WERI-Rb-1 (cell line): Measurements from ENCODE around the gene PTPN13.

Experiments used
- DNase-seq: peaks from one replicate; pipeline ENCODE4 v3.0.0-alpha.2; 2020
- H3K27ac ChIP-seq: fragments of 250-450 bp; sonication (Bioruptor Pico); 2 replicates; pipeline ENCODE4 v1.5.1; 2020; ENCODE audit warnings: mild to moderate bottlenecking, moderate library complexity
- H3K27me3 ChIP-seq: fragments of 250-450 bp; sonication (Bioruptor Pico); 2 replicates; pipeline ENCODE4 v1.5.1; 2021; ENCODE audit warnings: mild to moderate bottlenecking, low read depth, moderate library complexity; ENCODE audit not compliant: insufficient read depth, severe bottlenecking
- H3K36me3 ChIP-seq: fragments of 250-450 bp; sonication (Bioruptor Pico); 2 replicates; pipeline ENCODE4 v1.5.1; 2020; ENCODE audit warnings: mild to moderate bottlenecking, moderate library complexity
- H3K4me3 ChIP-seq: 2 replicates; pipeline ENCODE4 v1.5.1; 2011; ENCODE audit warnings: low read depth, mild to moderate bottlenecking, control low read depth, low read length
- H3K9me3 ChIP-seq: fragments of 250-450 bp; sonication (Bioruptor Pico); 2 replicates; pipeline ENCODE4 v1.5.1; 2021; ENCODE audit warnings: mild to moderate bottlenecking, moderate library complexity; ENCODE audit not compliant: severe bottlenecking
- TF ChIP-seq, protein P1 (sequence below): IDR thresholded peaks from 2 replicates; pipeline ENCODE4 v1.5.1; 2011; ENCODE audit warnings: low read depth, mild to moderate bottlenecking, control low read depth, inconsistent platforms, low read length

The PTPN13 gene

GRCh38 chr4:86556791-86557415, 37.2 kb upstream of the PTPN13 start:
- no peaks in the 10 kb centered on the region for H3K36me3 ChIP-seq
- TF ChIP-seq, protein P1, sequence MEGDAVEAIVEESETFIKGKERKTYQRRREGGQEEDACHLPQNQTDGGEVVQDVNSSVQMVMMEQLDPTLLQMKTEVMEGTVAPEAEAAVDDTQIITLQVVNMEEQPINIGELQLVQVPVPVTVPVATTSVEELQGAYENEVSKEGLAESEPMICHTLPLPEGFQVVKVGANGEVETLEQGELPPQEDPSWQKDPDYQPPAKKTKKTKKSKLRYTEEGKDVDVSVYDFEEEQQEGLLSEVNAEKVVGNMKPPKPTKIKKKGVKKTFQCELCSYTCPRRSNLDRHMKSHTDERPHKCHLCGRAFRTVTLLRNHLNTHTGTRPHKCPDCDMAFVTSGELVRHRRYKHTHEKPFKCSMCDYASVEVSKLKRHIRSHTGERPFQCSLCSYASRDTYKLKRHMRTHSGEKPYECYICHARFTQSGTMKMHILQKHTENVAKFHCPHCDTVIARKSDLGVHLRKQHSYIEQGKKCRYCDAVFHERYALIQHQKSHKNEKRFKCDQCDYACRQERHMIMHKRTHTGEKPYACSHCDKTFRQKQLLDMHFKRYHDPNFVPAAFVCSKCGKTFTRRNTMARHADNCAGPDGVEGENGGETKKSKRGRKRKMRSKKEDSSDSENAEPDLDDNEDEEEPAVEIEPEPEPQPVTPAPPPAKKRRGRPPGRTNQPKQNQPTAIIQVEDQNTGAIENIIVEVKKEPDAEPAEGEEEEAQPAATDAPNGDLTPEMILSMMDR = no peak
- H3K9me3 ChIP-seq = no peaks in the 10 kb centered on the region
- DNase-seq = no peak
- no peaks in the 10 kb centered on the region for H3K27me3 ChIP-seq
- H3K27ac ChIP-seq = no peak overlapping the region
- no peak overlapping the region for H3K4me3 ChIP-seq

DNA sequence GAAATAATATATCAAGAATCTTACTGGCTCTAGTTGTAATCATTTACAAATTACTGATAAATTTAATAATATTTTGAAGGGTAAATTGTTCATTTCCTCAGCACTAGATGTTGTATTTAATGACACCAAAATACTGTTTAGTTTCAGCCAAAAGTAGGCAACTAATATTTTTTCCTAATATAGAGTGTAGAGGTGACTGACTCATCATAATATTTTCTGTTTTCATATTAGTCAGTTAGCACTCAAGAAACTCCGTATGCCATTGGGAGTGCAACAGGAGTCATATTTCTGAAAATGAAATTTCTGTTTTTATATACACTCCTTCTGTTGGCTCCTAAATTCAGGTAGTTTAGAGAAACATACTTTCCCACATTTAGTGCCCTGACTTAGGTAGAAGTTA, 36.6 kb upstream of the PTPN13 start:
- Histone ChIP-seq H3K36me3 (no peaks in the 10 kb centered on the region), H3K27ac (no peak overlapping the region), H3K4me3 (no peak overlapping the region), H3K27me3 (no peaks in the 10 kb centered on the region), H3K9me3 (no peaks in the 10 kb centered on the region)
- TF ChIP-seq, protein P1 = no peak
- no peak for DNase-seq

- no peaks in the 10 kb centered on the region for H3K9me3 ChIP-seq
- no peak for DNase-seq
- no peak overlapping the region for H3K27ac ChIP-seq
- H3K27me3 ChIP-seq = no peaks in the 10 kb centered on the region
- no peak overlapping the region for H3K4me3 ChIP-seq
- no peaks in the 10 kb centered on the region for H3K36me3 ChIP-seq
- TF ChIP-seq, protein P1 = no peak
Observed at GRCh38 chr4:86558258-86558657, 35.9 kb upstream of the PTPN13 start.

DNA sequence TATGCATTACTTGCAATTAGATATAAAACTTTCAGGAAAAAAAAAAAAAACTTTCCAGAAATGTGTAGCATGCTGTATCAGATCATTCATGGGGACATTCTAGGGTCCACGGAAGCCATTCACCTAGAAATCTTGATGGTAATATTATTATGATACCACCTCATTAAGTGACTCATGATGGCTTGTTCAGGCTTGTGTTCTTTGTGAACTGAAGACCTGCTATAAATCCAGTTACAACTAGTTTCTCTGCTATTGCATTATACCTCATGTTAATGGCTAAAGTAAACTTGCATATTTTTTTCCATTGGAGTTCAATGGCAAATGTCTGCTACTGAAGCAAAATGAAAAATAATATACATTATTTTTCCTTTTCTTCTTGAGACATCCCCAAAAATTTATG, 35.3 kb upstream of the PTPN13 start:
- no peak for DNase-seq
- no peak overlapping the region for H3K27ac ChIP-seq
- no peaks in the 10 kb centered on the region for H3K9me3 ChIP-seq
- TF ChIP-seq, protein P1 = no peak
- no peaks in the 10 kb centered on the region for H3K36me3 ChIP-seq
- H3K27me3 ChIP-seq = no peaks in the 10 kb centered on the region
- H3K4me3 ChIP-seq = no peak overlapping the region

- Histone ChIP-seq H3K36me3 (no peaks in the 10 kb centered on the region), H3K27me3 (no peaks in the 10 kb centered on the region), H3K27ac (no peak overlapping the region), H3K4me3 (no peak overlapping the region), H3K9me3 (no peaks in the 10 kb centered on the region)
- peak; percentile 19 for DNase-seq
- TF ChIP-seq, protein P1 = no peak
Observed at GRCh38 chr4:86560447-86560846, 33.7 kb upstream of the PTPN13 start.

- H3K36me3 ChIP-seq = no peaks in the 10 kb centered on the region
- no peak overlapping the region for H3K27ac ChIP-seq
- TF ChIP-seq, protein P1 = no peak
- no peak overlapping the region for H3K4me3 ChIP-seq
- no peaks in the 10 kb centered on the region for H3K9me3 ChIP-seq
- H3K27me3 ChIP-seq = no peaks in the 10 kb centered on the region
- DNase-seq = no peak
Observed at GRCh38 chr4:86561256-86561655, 32.9 kb upstream of the PTPN13 start.
